GM23248 (cell line): ENCODE data around the gene CCDC88C. TPM values are rescaled to one million over a fixed set of nuclear protein-coding genes. Genes with fewer than 3 reads are reported as not detected.
A peak's percentile ranks its signal among the peaks of the same experiment; 100 is the strongest.

Source experiments
- DNase-seq: peaks from one replicate; pipeline ENCODE4 v3.0.0-alpha.2; 2015
- H2AFZ ChIP-seq: fragments of 200-600 bp; sonication (generic); 2 replicates; pipeline ENCODE4 v1.6.1; 2016; ENCODE audit warnings: antibody characterized with exemption
- H3F3A ChIP-seq: fragments of 200-600 bp; sonication (generic); 2 replicates; pipeline ENCODE4 v1.6.1; 2016; ENCODE audit warnings: mild to moderate bottlenecking, antibody characterized with exemption, mixed run types; ENCODE audit not compliant: insufficient read depth
- H3K27ac ChIP-seq: fragments of 200-600 bp; sonication (generic); 2 replicates; pipeline ENCODE4 v1.5.1; 2016; ENCODE audit warnings: mild to moderate bottlenecking
- H3K27me3 ChIP-seq: fragments of 200-600 bp; sonication (generic); replicated peaks from 2 replicates; pipeline ENCODE4 v1.6.1; 2016; ENCODE audit warnings: mild to moderate bottlenecking; ENCODE audit not compliant: insufficient read depth
- H3K36me3 ChIP-seq: fragments of 200-600 bp; sonication (generic); 2 replicates; pipeline ENCODE4 v1.6.1; 2016; ENCODE audit warnings: low read depth, mild to moderate bottlenecking
- H3K4me1 ChIP-seq: fragments of 200-600 bp; sonication (generic); 2 replicates; pipeline ENCODE4 v1.6.1; 2016; ENCODE audit warnings: mild to moderate bottlenecking; ENCODE audit not compliant: insufficient read depth
- H3K4me2 ChIP-seq: fragments of 200-600 bp; sonication (generic); one replicate; pipeline ENCODE4 v1.6.1; 2016; ENCODE audit warnings: mild to moderate bottlenecking; ENCODE audit not compliant: unreplicated experiment
- H3K4me3 ChIP-seq: fragments of 200-600 bp; sonication (generic); 2 replicates; pipeline ENCODE4 v1.5.1; 2016; ENCODE audit warnings: mild to moderate bottlenecking
- H3K79me2 ChIP-seq: fragments of 200-600 bp; sonication (generic); 2 replicates; pipeline ENCODE4 v1.6.1; 2016; ENCODE audit warnings: mild to moderate bottlenecking; ENCODE audit not compliant: insufficient read depth
- H3K9ac ChIP-seq: fragments of 200-600 bp; sonication (generic); 2 replicates; pipeline ENCODE4 v1.6.1; 2016; ENCODE audit warnings: mild to moderate bottlenecking
- H3K9me2 ChIP-seq: fragments of 200-600 bp; sonication (generic); 2 replicates; pipeline ENCODE4 v1.6.1; 2016; ENCODE audit warnings: mixed run types, mild to moderate bottlenecking, moderate library complexity; ENCODE audit not compliant: insufficient read depth
- H3K9me3 ChIP-seq: fragments of 200-600 bp; sonication (generic); one replicate; pipeline ENCODE4 v1.6.1; 2017; ENCODE audit warnings: low read depth
- H4K20me1 ChIP-seq: fragments of 200-600 bp; sonication (generic); 2 replicates; pipeline ENCODE4 v1.6.0; 2016; ENCODE audit not compliant: insufficient read depth
- EZH2 ChIP-seq: fragments of 200-600 bp; sonication (generic); IDR thresholded peaks from 2 replicates; pipeline ENCODE4 v1.6.1; 2018; ENCODE audit warnings: antibody characterized with exemption, mild to moderate bottlenecking; ENCODE audit not compliant: insufficient read depth, poor library complexity, severe bottlenecking
- EZH2phosphoT487 ChIP-seq: fragments of 200-600 bp; sonication (generic); IDR thresholded peaks from 2 replicates; pipeline ENCODE4 v1.6.1; 2018; ENCODE audit warnings: antibody characterized with exemption, moderate library complexity, mild to moderate bottlenecking, low read depth; ENCODE audit not compliant: insufficient read depth
- WGBS, 2 experiments: methylation state at CpG; one replicate each; pipeline ENCODE4 v1.1.6; 2015 to 2017; ENCODE audit warnings: low lambda C conversion rate in 2 of 2, low coverage in 1 of 2; ENCODE audit errors: missing lambda C conversion rate in 2 of 2; 5-methylcytosine and 5-hydroxymethylcytosine counted together
- in situ Hi-C: fragments of 300-500 bp; cut with MboI; formaldehyde crosslinking; loops from 2 replicates; pipeline ENCODE4 v1.15.0; 2020
- polyA plus RNA-seq: library from polyadenylated mRNA; unstranded; fragments of >200 nt; fragmentation: Nextera tagmentation; extraction: Ambion mirVana; gene quantifications from 2 replicates; pipeline ENCODE4 v1.2.1, GENCODE V29; 2016
- total RNA-seq: library from RNA; depleted of rRNA; stranded (reverse); fragments of >200 nt; shearing (Covaris generic); gene quantifications from 2 replicates; pipeline ENCODE4 v1.2.3, GENCODE V29; 2014

The CCDC88C gene
- total and polyA plus RNA-seq, 2 experiments from 2014 or later = not detected

GRCh38 chr14:91245029-91245428 lies 172.6 kb downstream of the CCDC88C start:
- peak overlapping the region; percentile 86 for H3K9ac ChIP-seq
- H3K9me3 ChIP-seq = no peaks in the 10 kb centered on the region
- H3K4me3 ChIP-seq = peak overlapping the region; percentile 70; the same call in 1 of the 2 replicates
- WGBS, 2 experiments = 72 to 76% methylated on average over 9 of the region's 9 CpGs
- H3K79me2 ChIP-seq = peaks cover 24% of the 10 kb centered on the region
- H3K9me2 ChIP-seq = no peaks in the 10 kb centered on the region
- H3K4me2 ChIP-seq = peak overlapping the region; percentile 87
- peak overlapping the region; percentile 47 for H2AFZ ChIP-seq
- in situ Hi-C loops = no loop called here
- H3K36me3 ChIP-seq = no peaks in the 10 kb centered on the region
- H4K20me1 ChIP-seq = no peaks in the 10 kb centered on the region
- H3K4me1 ChIP-seq = peaks cover 25% of the 10 kb centered on the region
- no peaks in the 10 kb centered on the region for H3K27me3 ChIP-seq
- peaks cover 30% of the 10 kb centered on the region for H3F3A ChIP-seq
- DNase-seq = no peak
- TF ChIP-seq EZH2phosphoT487 (no peak), EZH2 (no peak)
- H3K27ac ChIP-seq = peak overlapping the region; percentile 98

- Histone ChIP-seq H3K27ac (peak within 1 kb of the TSS; percentile 98), H3F3A (peaks cover 27% of the 10 kb centered on the region), H3K36me3 (no peaks in the 10 kb centered on the region), H3K9me2 (no peaks in the 10 kb centered on the region), H3K27me3 (no peaks in the 10 kb centered on the region), H3K9ac (peak within 1 kb of the TSS; percentile 86), H4K20me1 (no peaks in the 10 kb centered on the region), H3K4me2 (peak within 1 kb of the TSS; percentile 87), H3K79me2 (peaks cover 28% of the 10 kb centered on the region), H3K9me3 (no peaks in the 10 kb centered on the region), H3K4me1 (peaks cover 25% of the 10 kb centered on the region), H2AFZ (peak within 1 kb of the TSS; percentile 47), H3K4me3 (peak within 1 kb of the TSS; percentile 70)
- in situ Hi-C loops = no loop called here
- 2 to 4% methylated on average over 12 of the region's 12 CpGs for WGBS, 2 experiments
- peak; percentile 92 for DNase-seq
- TF ChIP-seq EZH2 (no peak), EZH2phosphoT487 (no peak)
Observed at GRCh38 chr14:91244501-91244901, 173.1 kb downstream of the CCDC88C start, which contains the start of gene GPR68. GPR68 (minus strand) TSS chr14:91244704; CDS start chr14:91235050, 9,654 bp downstream.

- DNase-seq = no peak
Observed at GRCh38 chr14:91243074-91243471, 174.5 kb downstream of the CCDC88C start.

GRCh38 chr14:91242635-91243034 lies 175.0 kb downstream of the CCDC88C start:
- DNase-seq = no peak
- TF ChIP-seq EZH2 (no peak), EZH2phosphoT487 (no peak)
- WGBS, 2 experiments = 55 to 69% methylated on average over 4 of the region's 4 CpGs
- Histone ChIP-seq H3K9me3 (no peaks in the 10 kb centered on the region), H3K4me1 (peaks cover 29% of the 10 kb centered on the region), H2AFZ (no peak overlapping the region), H3K27me3 (no peaks in the 10 kb centered on the region), H3K4me2 (peak overlapping the region; percentile 49), H3K4me3 (peak overlapping the region; percentile 70), H4K20me1 (no peaks in the 10 kb centered on the region), H3F3A (peaks cover 28% of the 10 kb centered on the region), H3K79me2 (peaks cover 44% of the 10 kb centered on the region), H3K9ac (peak overlapping the region; percentile 86), H3K27ac (peak overlapping the region; percentile 98), H3K9me2 (no peaks in the 10 kb centered on the region), H3K36me3 (no peaks in the 10 kb centered on the region)
- in situ Hi-C loops = no loop called here

More at GRCh38 chr14:91243074-91243471, 174.5 kb downstream of the CCDC88C start:
- in situ Hi-C loops = no loop called here
- peaks cover 42% of the 10 kb centered on the region for H3K79me2 ChIP-seq
- H3K27ac ChIP-seq = peak overlapping the region; percentile 98
- no peaks in the 10 kb centered on the region for H3K9me2 ChIP-seq
- H2AFZ ChIP-seq = peak overlapping the region; percentile 42
- H3K9ac ChIP-seq = peak overlapping the region; percentile 86
- peak overlapping the region; percentile 70 for H3K4me3 ChIP-seq
- TF ChIP-seq EZH2phosphoT487 (no peak), EZH2 (no peak)
- H3K27me3 ChIP-seq = no peaks in the 10 kb centered on the region
- H3K4me1 ChIP-seq = peaks cover 26% of the 10 kb centered on the region
- 23 to 28% methylated on average over 6 of the region's 6 CpGs for WGBS, 2 experiments
- no peaks in the 10 kb centered on the region for H3K36me3 ChIP-seq
- H4K20me1 ChIP-seq = no peaks in the 10 kb centered on the region
- no peaks in the 10 kb centered on the region for H3K9me3 ChIP-seq
- peak overlapping the region; percentile 49 for H3K4me2 ChIP-seq
- H3F3A ChIP-seq = peaks cover 28% of the 10 kb centered on the region
